HEK293T (cell line): Measurements from ENCODE around the gene SIGLEC14.

Source experiments
- CTCF ChIA-PET: fragments of 350-600 bp; formaldehyde crosslinking; extraction: SDS; loops from one replicate; lab custom pipeline; 2021; ENCODE audit warnings: antibody characterized with exemption, inconsistent platforms; lab: Yijun Ruan, JAX
- POLR2A ChIA-PET: fragments of 350-600 bp; formaldehyde crosslinking; extraction: SDS; loops from one replicate; lab custom pipeline; 2020; ENCODE audit warnings: antibody characterized with exemption, inconsistent platforms; lab: Yijun Ruan, JAX
- DNase-seq: peaks from one replicate; pipeline ENCODE4 v3.0.0; 2012; ENCODE audit warnings: mixed read lengths; ENCODE audit errors: extremely low spot score
- ARNT ChIP-seq: fragments of 450-650 bp; IDR thresholded peaks from 2 replicates; pipeline ENCODE4 v1.6.1; 2017; ENCODE audit warnings: mild to moderate bottlenecking
- BHLHE40 ChIP-seq: fragments of 450-650 bp; IDR thresholded peaks from 2 replicates; pipeline ENCODE4 v1.6.1; 2016; ENCODE audit warnings: mild to moderate bottlenecking, moderate library complexity, borderline replicate concordance
- CTBP1 ChIP-seq: fragments of 450-650 bp; IDR thresholded peaks from 2 replicates; pipeline ENCODE4 v1.6.1; 2016; ENCODE audit warnings: borderline replicate concordance
- ELF4 ChIP-seq: fragments of 450-650 bp; IDR thresholded peaks from 2 replicates; pipeline ENCODE4 v1.6.1; 2017; ENCODE audit warnings: antibody characterized with exemption
- FOXA1 ChIP-seq: fragments of 450-650 bp; IDR thresholded peaks from 2 replicates; pipeline ENCODE4 v1.6.1; 2016; ENCODE audit warnings: mild to moderate bottlenecking
- FOXK2 ChIP-seq: fragments of 450-650 bp; IDR thresholded peaks from 2 replicates; pipeline ENCODE4 v1.6.1; 2016; ENCODE audit warnings: mild to moderate bottlenecking
- FOXM1 ChIP-seq: fragments of 450-650 bp; IDR thresholded peaks from 2 replicates; pipeline ENCODE4 v1.6.1; 2017; ENCODE audit warnings: mild to moderate bottlenecking, borderline replicate concordance
- HDGF ChIP-seq: fragments of 450-650 bp; IDR thresholded peaks from 2 replicates; pipeline ENCODE4 v1.6.1; 2017; ENCODE audit warnings: antibody characterized with exemption, borderline replicate concordance
- L3MBTL2 ChIP-seq: fragments of 450-650 bp; conservative IDR thresholded peaks from 2 replicates; pipeline ENCODE4 v1.6.1; 2016; ENCODE audit warnings: mild to moderate bottlenecking
- LEF1 ChIP-seq: fragments of 450-650 bp; IDR thresholded peaks from 2 replicates; pipeline ENCODE4 v1.6.1; 2017; ENCODE audit warnings: mild to moderate bottlenecking, borderline replicate concordance
- NFRKB ChIP-seq: fragments of 450-650 bp; IDR thresholded peaks from 2 replicates; pipeline ENCODE4 v1.6.1; 2016; ENCODE audit warnings: mild to moderate bottlenecking, moderate library complexity
- SP1 ChIP-seq: fragments of 450-650 bp; IDR thresholded peaks from 2 replicates; pipeline ENCODE4 v1.6.1; 2017
- SUZ12 ChIP-seq: fragments of 450-650 bp; IDR thresholded peaks from 2 replicates; pipeline ENCODE4 v1.6.1; 2016; ENCODE audit warnings: mild to moderate bottlenecking
- TARDBP ChIP-seq: fragments of 450-650 bp; IDR thresholded peaks from 2 replicates; pipeline ENCODE4 v1.6.1; 2016
- ZNF384 ChIP-seq: fragments of 450-650 bp; IDR thresholded peaks from 2 replicates; pipeline ENCODE4 v1.6.1; 2016
- TF ChIP-seq, protein P1 (sequence below): fragments of 450-650 bp; IDR thresholded peaks from 2 replicates; pipeline ENCODE4 v1.6.1; 2016

SIGLEC14 gene

GRCh38 chr19:51668216-51668615, 21.6 kb upstream of the SIGLEC14 start:
- ChIA-PET POLR2A (no interaction called here), CTCF (no interaction called here)
- TF ChIP-seq SP1, result no peak
- no peak for TF ChIP-seq NFRKB
- no peak for TF ChIP-seq TARDBP
- TF ChIP-seq SUZ12, result no peak
- no peak for TF ChIP-seq L3MBTL2
- TF ChIP-seq, protein P1, sequence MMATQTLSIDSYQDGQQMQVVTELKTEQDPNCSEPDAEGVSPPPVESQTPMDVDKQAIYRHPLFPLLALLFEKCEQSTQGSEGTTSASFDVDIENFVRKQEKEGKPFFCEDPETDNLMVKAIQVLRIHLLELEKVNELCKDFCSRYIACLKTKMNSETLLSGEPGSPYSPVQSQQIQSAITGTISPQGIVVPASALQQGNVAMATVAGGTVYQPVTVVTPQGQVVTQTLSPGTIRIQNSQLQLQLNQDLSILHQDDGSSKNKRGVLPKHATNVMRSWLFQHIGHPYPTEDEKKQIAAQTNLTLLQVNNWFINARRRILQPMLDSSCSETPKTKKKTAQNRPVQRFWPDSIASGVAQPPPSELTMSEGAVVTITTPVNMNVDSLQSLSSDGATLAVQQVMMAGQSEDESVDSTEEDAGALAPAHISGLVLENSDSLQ, result no peak
- no peak for TF ChIP-seq CTBP1
- no peak for TF ChIP-seq FOXA1
- no peak for TF ChIP-seq LEF1
- TF ChIP-seq FOXM1, result no peak
- TF ChIP-seq ZNF384, result no peak
- no peak for TF ChIP-seq HDGF
- TF ChIP-seq ELF4, result no peak
- no peak for TF ChIP-seq ARNT
- TF ChIP-seq FOXK2, result no peak
- TF ChIP-seq BHLHE40, result no peak
- DNase-seq, result no peak

GRCh38 chr19:51664997-51665396, 18.4 kb upstream of the SIGLEC14 start:
- CTCF ChIA-PET, result no interaction called here
- TF ChIP-seq TARDBP, result no peak
- no peak for TF ChIP-seq HDGF
- no peak for TF ChIP-seq SUZ12
- TF ChIP-seq L3MBTL2, result no peak
- TF ChIP-seq LEF1, result no peak
- TF ChIP-seq SP1, result no peak
- no peak for TF ChIP-seq BHLHE40
- TF ChIP-seq ELF4, result no peak
- no peak for TF ChIP-seq ARNT
- TF ChIP-seq FOXA1, result no peak
- no peak for TF ChIP-seq FOXM1
- POLR2A ChIA-PET, result no interaction called here
- DNase-seq, result no peak

DNA sequence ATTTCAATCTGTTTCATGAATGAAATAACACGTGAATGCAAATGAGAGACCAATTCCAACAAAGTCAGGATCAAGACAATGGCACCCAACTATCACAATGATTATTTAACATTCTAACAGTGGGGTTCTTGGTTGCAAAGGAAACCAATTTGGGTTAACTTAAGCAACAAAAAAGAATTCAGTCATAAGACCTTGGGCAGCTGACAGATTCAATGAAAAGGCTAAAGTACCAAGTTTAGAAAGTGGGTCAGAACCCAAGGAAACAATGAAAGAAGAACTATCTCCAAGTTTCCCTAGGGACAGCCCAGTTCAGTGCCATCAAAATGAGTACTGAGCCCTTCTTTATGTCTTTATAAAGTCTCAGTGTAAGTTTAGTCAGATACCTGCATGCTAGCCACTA, 17.5 kb upstream of the SIGLEC14 start:
- no peak for DNase-seq
- ChIA-PET CTCF (interaction anchor here (0.6 kb wide), 1 partner anchor 975 kb away, joined by 3 read pairs; no protein-coding TSS in a partner anchor), POLR2A (no interaction called here)
- TF ChIP-seq ELF4 (no peak), CTBP1 (no peak), SP1 (no peak), L3MBTL2 (no peak), BHLHE40 (no peak), ARNT (no peak), FOXA1 (no peak), TARDBP (no peak), LEF1 (no peak), FOXM1 (no peak), NFRKB (no peak), HDGF (no peak), ZNF384 (no peak), SUZ12 (no peak), FOXK2 (no peak)
- TF ChIP-seq, protein P1, result no peak

DNA sequence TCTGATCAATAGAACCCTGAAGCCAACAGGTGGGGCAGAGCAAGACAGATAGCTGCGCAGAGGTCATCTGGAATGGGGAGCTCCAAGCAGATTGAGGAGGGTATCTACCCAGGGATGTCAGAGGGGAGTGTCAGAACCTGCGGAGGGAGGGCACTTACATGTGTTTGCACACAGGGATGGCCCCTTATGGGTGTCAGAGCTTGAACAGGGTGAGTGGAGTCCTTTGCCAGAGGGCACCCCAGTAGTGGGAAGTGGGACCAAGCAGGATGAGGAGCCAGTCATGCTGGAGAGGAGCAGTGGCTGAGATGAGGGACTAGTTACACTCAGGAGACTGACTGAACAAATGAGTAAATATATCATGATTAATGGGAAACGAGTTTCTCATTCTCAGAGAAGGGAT, 17.0 kb upstream of the SIGLEC14 start:
- TF ChIP-seq FOXA1, result no peak
- no peak for TF ChIP-seq HDGF
- DNase-seq, result no peak
- ChIA-PET CTCF (interaction anchor here (0.6 kb wide), 1 partner anchor 975 kb away, joined by 3 read pairs; no protein-coding TSS in a partner anchor), POLR2A (no interaction called here)

- peak; percentile 64 for DNase-seq
- TF ChIP-seq CTBP1 (no peak), LEF1 (no peak), NFRKB (no peak), ELF4 (no peak), L3MBTL2 (no peak), HDGF (no peak)
- TF ChIP-seq, protein P1, result no peak
- CTCF ChIA-PET, result interaction anchor here (0.5 to 1.0 kb wide), 7 partner anchors 10 to 307 kb away, joined by 3 to 7 read pairs (median 3); no protein-coding TSS in a partner anchor
- POLR2A ChIA-PET, result interaction anchor here (2.0 kb wide), 1 partner anchor 27 kb away, joined by 11 read pairs; no protein-coding TSS in a partner anchor
Measured at GRCh38 chr19:51660975-51661600, 14.5 kb upstream of the SIGLEC14 start.

GRCh38 chr19:51654783-51655182, 8.2 kb upstream of the SIGLEC14 start:
- POLR2A ChIA-PET, result no interaction called here
- no peak for DNase-seq
- no peak for TF ChIP-seq FOXK2
- TF ChIP-seq SUZ12, result no peak
- no peak for TF ChIP-seq L3MBTL2
- TF ChIP-seq CTBP1, result no peak
- TF ChIP-seq LEF1, result no peak
- TF ChIP-seq NFRKB, result no peak
- TF ChIP-seq ARNT, result no peak
- TF ChIP-seq FOXM1, result no peak
- TF ChIP-seq ELF4, result no peak
- CTCF ChIA-PET, result interaction anchor here (0.9 kb wide), 1 partner anchor 184 kb away, joined by 3 read pairs; no protein-coding TSS in a partner anchor
